ENCODE measurements around the gene ZNF554. TPM values are rescaled to one million over a fixed set of nuclear protein-coding genes. Genes with fewer than 3 reads are reported as not detected.

Gene ZNF554
- total RNA-seq, 1 experiment from 2014 or later: 5.9 TPM

- Histone ChIP-seq H2AFZ (ENCODE audit: low read length) (no peak overlapping the region), H4K91ac (ENCODE audit: insufficient read length, low read depth, low read length) (no peak overlapping the region), H3K4me2 (ENCODE audit: insufficient read depth, insufficient read length, low read length) (no peak overlapping the region), H3K9ac (ENCODE audit: extremely low read depth, insufficient read length, low read length) (no peak overlapping the region), H3K56ac (ENCODE audit: insufficient read length, low read depth, low read length) (no peak overlapping the region), H3K9me3 (ENCODE audit: control insufficient read depth, low read depth, low read length) (peaks cover 23% of the 10 kb centered on the region), H2BK20ac (ENCODE audit: low read depth, low read length, poor library complexity, severe bottlenecking) (no peak overlapping the region), H2BK12ac (ENCODE audit: insufficient read length, low read depth, low read length) (no peak overlapping the region), H3K27ac (ENCODE audit: insufficient read length, low read depth, low read length) (no peak overlapping the region), H3K23me2 (ENCODE audit: insufficient read length, low read depth, low read length, poor library complexity, severe bottlenecking) (no peaks in the 10 kb centered on the region), H3K27me3 (ENCODE audit: insufficient read depth, low read length) (no peaks in the 10 kb centered on the region), H2BK120ac (ENCODE audit: low read depth, low read length, poor library complexity, severe bottlenecking) (no peak overlapping the region), H2BK5ac (ENCODE audit: insufficient read length, low read length) (no peak overlapping the region), H3T11ph (ENCODE audit: low read length) (no peak overlapping the region), H2BK15ac (ENCODE audit: low read depth, low read length) (no peak overlapping the region), H4K5ac (ENCODE audit: insufficient read length, low read depth, low read length) (no peak overlapping the region), H3K79me1 (ENCODE audit: insufficient read depth, low read depth, low read length, poor library complexity, severe bottlenecking) (no peaks in the 10 kb centered on the region), H3K14ac (ENCODE audit: insufficient read depth, low read length) (no peak overlapping the region), H3K4me1 (ENCODE audit: insufficient read depth, low read length) (no peaks in the 10 kb centered on the region), H2AK5ac (ENCODE audit: insufficient read length, low read length) (no peak overlapping the region), H3K79me2 (ENCODE audit: insufficient read depth, low read length) (0 out of 2 replicates have a peak, but pooled peaks cover 2% of the 10 kb centered on the region), H4K20me1 (ENCODE audit: control insufficient read depth, insufficient read depth, insufficient read length) (no peaks in the 10 kb centered on the region), H3K23ac (ENCODE audit: insufficient read length, low read depth, low read length) (no peak overlapping the region), H3K4ac (ENCODE audit: low read depth, low read length) (no peak overlapping the region), H4K8ac (replicated peaks; ENCODE audit: insufficient read length, low read depth, low read length) (no peak overlapping the region), H3K18ac (ENCODE audit: insufficient read length, low read depth, low read length) (no peak overlapping the region)
- Mint-ChIP-seq H3K4me3 (no peak overlapping the region), H3K9me3 (peaks cover 51 to 67% of the 10 kb centered on the region in 2 experiments), H3K4me1 (peaks cover under 1 to 7% of the 10 kb centered on the region in 2 experiments), H3K27me3 (ENCODE audit: low read depth) (no peaks in the 10 kb centered on the region), H3K36me3 (ENCODE audit: insufficient read depth in 1 of 3, low read depth in 3 of 3) (peaks cover 59 to 66% (median 59%) of the 10 kb centered on the region in 3 experiments), H3K27ac (no peak overlapping the region)
- no peak for DNase-seq
- no CpG with 5 or more reads among the region's 3 CpGs for WGBS (ENCODE audit: extremely low coverage, insufficient read length, low lambda C conversion rate)
- no peak for TF ChIP-seq CTCF (conservative IDR thresholded peaks at IDR 0.05)
These were observed 27.8 kb downstream of the ZNF554 start for GRCh38 chr19:2847507-2847906.
